ENCODE results near the gene PLPP4.

Gene PLPP4

GRCh38 chr10:120578134-120578533, 121.1 kb downstream of the PLPP4 start:
- no peak for DNase-seq (ENCODE audit: low spot score)

GRCh38 chr10:120578890-120579289, 121.9 kb downstream of the PLPP4 start:
- no peak for DNase-seq (ENCODE audit: low spot score)

GRCh38 chr10:120580918-120581895, 124.2 kb downstream of the PLPP4 start:
- DNase-seq (ENCODE audit: low spot score) = no peak

- no peak for DNase-seq (ENCODE audit: low spot score)
Observed at GRCh38 chr10:120582753-120583152, 125.7 kb downstream of the PLPP4 start.

- no peak for DNase-seq (ENCODE audit: low spot score)
Observed at GRCh38 chr10:120583424-120584108, 126.5 kb downstream of the PLPP4 start.

- DNase-seq (ENCODE audit: low spot score) = no peak
Observed at GRCh38 chr10:120584786-120585185, 127.8 kb downstream of the PLPP4 start.

- no peak for DNase-seq (ENCODE audit: low spot score)
Observed at GRCh38 chr10:120586471-120586872, 129.4 kb downstream of the PLPP4 start.

GRCh38 chr10:120587061-120587460, 130.0 kb downstream of the PLPP4 start:
- no peak for DNase-seq (ENCODE audit: low spot score)

- DNase-seq (ENCODE audit: low spot score) = no peak
Observed at GRCh38 chr10:120588311-120588710, 131.3 kb downstream of the PLPP4 start.

GRCh38 chr10:120593693-120594092, 136.7 kb downstream of the PLPP4 start:
- no peak for DNase-seq (ENCODE audit: low spot score)

- no peak for DNase-seq (ENCODE audit: low spot score)
Observed at GRCh38 chr10:120597902-120598301, 140.9 kb downstream of the PLPP4 start.

- DNase-seq (ENCODE audit: low spot score) = no peak
Observed at GRCh38 chr10:120598386-120598785, 141.4 kb downstream of the PLPP4 start.

- DNase-seq (ENCODE audit: low spot score) = no peak
Observed at GRCh38 chr10:120599200-120599724, 142.2 kb downstream of the PLPP4 start.

- DNase-seq (ENCODE audit: low spot score) = peak; percentile 62
Observed at GRCh38 chr10:120600871-120601649, 144.0 kb downstream of the PLPP4 start.

- DNase-seq (ENCODE audit: low spot score) = no peak
Observed at GRCh38 chr10:120601999-120602398, 145.0 kb downstream of the PLPP4 start.

- no peak for DNase-seq (ENCODE audit: low spot score)
Observed at GRCh38 chr10:120605410-120605809, 148.4 kb downstream of the PLPP4 start.

- peak; percentile 43 for DNase-seq (ENCODE audit: low spot score)
Observed at GRCh38 chr10:120606051-120606764, 149.2 kb downstream of the PLPP4 start.

GRCh38 chr10:120607016-120607709, 150.1 kb downstream of the PLPP4 start:
- no peak for DNase-seq (ENCODE audit: low spot score)

- DNase-seq (ENCODE audit: low spot score) = no peak
Observed at GRCh38 chr10:120607710-120608703, 151.0 kb downstream of the PLPP4 start.
